ENCODE results near the gene PCK1. TPM values are rescaled to one million over a fixed set of nuclear protein-coding genes. Genes with fewer than 3 reads are reported as not detected.
A peak's percentile ranks its signal among the peaks of the same experiment; 100 is the strongest.

The PCK1 gene
- total and polyA plus RNA-seq, 2 of the 13 experiments (the other 11 are each of a cell fraction or from before 2014, with no cell fraction given): 6.5 to 12.6 TPM

DNA sequence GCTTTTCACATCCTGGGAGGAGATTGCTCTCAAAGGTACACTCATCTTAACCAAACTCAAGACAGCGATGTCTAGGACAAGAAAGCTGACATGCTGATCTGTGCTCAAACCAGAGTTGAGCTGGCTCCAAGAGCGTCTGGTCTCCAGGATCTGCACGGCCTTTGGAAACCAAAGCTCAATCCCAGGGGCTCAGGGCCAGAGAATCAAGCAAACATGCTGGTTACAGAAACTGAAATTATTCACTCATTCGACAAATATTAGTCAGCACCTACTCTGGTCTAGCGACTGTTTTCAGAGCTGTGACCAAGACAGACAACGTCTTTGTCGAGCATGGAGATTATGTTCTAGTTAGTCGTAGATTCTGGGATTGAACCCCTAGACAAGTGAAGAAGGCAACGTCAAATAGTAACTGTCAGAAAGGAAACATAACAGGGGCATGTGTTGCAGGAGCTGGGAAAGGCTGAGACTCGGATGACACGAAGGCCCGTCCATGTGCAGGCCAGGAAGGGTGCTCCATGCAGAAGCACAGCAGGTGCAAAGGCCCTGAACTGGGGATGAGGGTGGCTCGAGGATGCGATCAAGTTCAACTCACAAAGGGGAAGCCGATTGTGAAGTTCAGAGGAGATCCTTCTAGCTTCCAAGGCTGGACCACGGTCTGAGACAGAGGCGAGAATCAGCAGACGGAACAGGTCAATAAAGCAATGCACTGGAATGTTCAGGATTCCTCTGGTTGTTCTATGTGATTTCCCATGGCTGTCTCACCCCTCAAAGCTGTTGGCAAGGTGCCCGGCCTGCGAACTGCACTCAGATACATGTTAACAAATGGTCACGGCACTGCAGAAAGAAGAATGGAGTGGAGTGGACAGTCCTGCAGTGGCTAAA is 12.5 kb upstream of the PCK1 start (continued):
- TF ChIP-seq, protein P1, sequence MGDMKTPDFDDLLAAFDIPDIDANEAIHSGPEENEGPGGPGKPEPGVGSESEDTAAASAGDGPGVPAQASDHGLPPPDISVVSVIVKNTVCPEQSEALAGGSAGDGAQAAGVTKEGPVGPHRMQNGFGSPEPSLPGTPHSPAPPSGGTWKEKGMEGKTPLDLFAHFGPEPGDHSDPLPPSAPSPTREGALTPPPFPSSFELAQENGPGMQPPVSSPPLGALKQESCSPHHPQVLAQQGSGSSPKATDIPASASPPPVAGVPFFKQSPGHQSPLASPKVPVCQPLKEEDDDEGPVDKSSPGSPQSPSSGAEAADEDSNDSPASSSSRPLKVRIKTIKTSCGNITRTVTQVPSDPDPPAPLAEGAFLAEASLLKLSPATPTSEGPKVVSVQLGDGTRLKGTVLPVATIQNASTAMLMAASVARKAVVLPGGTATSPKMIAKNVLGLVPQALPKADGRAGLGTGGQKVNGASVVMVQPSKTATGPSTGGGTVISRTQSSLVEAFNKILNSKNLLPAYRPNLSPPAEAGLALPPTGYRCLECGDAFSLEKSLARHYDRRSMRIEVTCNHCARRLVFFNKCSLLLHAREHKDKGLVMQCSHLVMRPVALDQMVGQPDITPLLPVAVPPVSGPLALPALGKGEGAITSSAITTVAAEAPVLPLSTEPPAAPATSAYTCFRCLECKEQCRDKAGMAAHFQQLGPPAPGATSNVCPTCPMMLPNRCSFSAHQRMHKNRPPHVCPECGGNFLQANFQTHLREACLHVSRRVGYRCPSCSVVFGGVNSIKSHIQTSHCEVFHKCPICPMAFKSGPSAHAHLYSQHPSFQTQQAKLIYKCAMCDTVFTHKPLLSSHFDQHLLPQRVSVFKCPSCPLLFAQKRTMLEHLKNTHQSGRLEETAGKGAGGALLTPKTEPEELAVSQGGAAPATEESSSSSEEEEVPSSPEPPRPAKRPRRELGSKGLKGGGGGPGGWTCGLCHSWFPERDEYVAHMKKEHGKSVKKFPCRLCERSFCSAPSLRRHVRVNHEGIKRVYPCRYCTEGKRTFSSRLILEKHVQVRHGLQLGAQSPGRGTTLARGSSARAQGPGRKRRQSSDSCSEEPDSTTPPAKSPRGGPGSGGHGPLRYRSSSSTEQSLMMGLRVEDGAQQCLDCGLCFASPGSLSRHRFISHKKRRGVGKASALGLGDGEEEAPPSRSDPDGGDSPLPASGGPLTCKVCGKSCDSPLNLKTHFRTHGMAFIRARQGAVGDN (CRISPR knock-in tag; IDR thresholded peaks at IDR 0.05): peak; percentile 63
- no peak for TF ChIP-seq ZNF260 (CRISPR knock-in tag; IDR thresholded peaks at IDR 0.05; ENCODE audit: borderline replicate concordance, low read depth)
- TF ChIP-seq ZNF547 (CRISPR knock-in tag; IDR thresholded peaks at IDR 0.05): no peak
- no peak for TF ChIP-seq ZEB1 (IDR thresholded peaks at IDR 0.05; ENCODE audit: insufficient replicate concordance, low read depth)
- TF ChIP-seq SYNCRIP (IDR thresholded peaks at IDR 0.05; ENCODE audit: insufficient read depth, low read depth, low read length): no peak
- TF ChIP-seq ZNF441 (CRISPR knock-in tag; IDR thresholded peaks at IDR 0.05; ENCODE audit: borderline replicate concordance): no peak
- TF ChIP-seq ZNF792 (CRISPR knock-in tag; IDR thresholded peaks at IDR 0.05): no peak
- no peak for TF ChIP-seq ZNF530 (CRISPR knock-in tag; IDR thresholded peaks at IDR 0.05; ENCODE audit: low read depth)
- TF ChIP-seq TOE1 (CRISPR knock-in tag; IDR thresholded peaks at IDR 0.05): no peak
- TF ChIP-seq, protein P2, sequence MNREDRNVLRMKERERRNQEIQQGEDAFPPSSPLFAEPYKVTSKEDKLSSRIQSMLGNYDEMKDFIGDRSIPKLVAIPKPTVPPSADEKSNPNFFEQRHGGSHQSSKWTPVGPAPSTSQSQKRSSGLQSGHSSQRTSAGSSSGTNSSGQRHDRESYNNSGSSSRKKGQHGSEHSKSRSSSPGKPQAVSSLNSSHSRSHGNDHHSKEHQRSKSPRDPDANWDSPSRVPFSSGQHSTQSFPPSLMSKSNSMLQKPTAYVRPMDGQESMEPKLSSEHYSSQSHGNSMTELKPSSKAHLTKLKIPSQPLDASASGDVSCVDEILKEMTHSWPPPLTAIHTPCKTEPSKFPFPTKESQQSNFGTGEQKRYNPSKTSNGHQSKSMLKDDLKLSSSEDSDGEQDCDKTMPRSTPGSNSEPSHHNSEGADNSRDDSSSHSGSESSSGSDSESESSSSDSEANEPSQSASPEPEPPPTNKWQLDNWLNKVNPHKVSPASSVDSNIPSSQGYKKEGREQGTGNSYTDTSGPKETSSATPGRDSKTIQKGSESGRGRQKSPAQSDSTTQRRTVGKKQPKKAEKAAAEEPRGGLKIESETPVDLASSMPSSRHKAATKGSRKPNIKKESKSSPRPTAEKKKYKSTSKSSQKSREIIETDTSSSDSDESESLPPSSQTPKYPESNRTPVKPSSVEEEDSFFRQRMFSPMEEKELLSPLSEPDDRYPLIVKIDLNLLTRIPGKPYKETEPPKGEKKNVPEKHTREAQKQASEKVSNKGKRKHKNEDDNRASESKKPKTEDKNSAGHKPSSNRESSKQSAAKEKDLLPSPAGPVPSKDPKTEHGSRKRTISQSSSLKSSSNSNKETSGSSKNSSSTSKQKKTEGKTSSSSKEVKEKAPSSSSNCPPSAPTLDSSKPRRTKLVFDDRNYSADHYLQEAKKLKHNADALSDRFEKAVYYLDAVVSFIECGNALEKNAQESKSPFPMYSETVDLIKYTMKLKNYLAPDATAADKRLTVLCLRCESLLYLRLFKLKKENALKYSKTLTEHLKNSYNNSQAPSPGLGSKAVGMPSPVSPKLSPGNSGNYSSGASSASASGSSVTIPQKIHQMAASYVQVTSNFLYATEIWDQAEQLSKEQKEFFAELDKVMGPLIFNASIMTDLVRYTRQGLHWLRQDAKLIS (CRISPR knock-in tag; IDR thresholded peaks at IDR 0.05): no peak
- no peak for TF ChIP-seq ZNF20 (CRISPR knock-in tag; IDR thresholded peaks at IDR 0.05)
- no peak for TF ChIP-seq CCDC6 (CRISPR knock-in tag; IDR thresholded peaks at IDR 0.05)
- TF ChIP-seq, protein P3, sequence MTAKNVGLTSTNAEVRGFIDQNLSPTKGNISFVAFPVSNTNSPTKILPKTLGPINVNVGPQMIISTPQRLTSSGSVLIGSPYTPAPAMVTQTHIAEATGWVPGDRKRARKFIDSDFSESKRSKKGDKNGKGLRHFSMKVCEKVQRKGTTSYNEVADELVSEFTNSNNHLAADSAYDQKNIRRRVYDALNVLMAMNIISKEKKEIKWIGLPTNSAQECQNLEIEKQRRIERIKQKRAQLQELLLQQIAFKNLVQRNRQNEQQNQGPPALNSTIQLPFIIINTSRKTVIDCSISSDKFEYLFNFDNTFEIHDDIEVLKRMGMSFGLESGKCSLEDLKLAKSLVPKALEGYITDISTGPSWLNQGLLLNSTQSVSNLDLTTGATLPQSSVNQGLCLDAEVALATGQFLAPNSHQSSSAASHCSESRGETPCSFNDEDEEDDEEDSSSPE (CRISPR knock-in tag; IDR thresholded peaks at IDR 0.05): no peak
- TF ChIP-seq POLR2AphosphoS5 (IDR thresholded peaks at IDR 0.05; ENCODE audit: low read depth, low read length): no peak
- 0 out of 2 replicates have a peak, but pooled peaks have one; percentile 34 for TF ChIP-seq SP2 (CRISPR knock-in tag; IDR thresholded peaks at IDR 0.05)
- TF ChIP-seq SMAD1 (CRISPR knock-in tag; IDR thresholded peaks at IDR 0.05; ENCODE audit: borderline replicate concordance, low read depth): no peak
- no peak for TF ChIP-seq ZBTB8A (CRISPR knock-in tag; IDR thresholded peaks at IDR 0.05; ENCODE audit: borderline replicate concordance, low read depth)
- TF ChIP-seq ADNP (CRISPR knock-in tag; IDR thresholded peaks at IDR 0.05): no peak
- no peak for TF ChIP-seq FOXC1 (CRISPR knock-in tag; IDR thresholded peaks at IDR 0.05; ENCODE audit: borderline replicate concordance)
- no peak for TF ChIP-seq ZNF230 (CRISPR knock-in tag; IDR thresholded peaks at IDR 0.05)
- TF ChIP-seq TBX2 (CRISPR knock-in tag; IDR thresholded peaks at IDR 0.05; ENCODE audit: borderline replicate concordance): no peak
